B cell (primary cell): ENCODE data around the gene KCNJ12.

Experiments used
- EZH2 ChIP-seq: IDR thresholded peaks from 2 replicates; pipeline ENCODE4 v1.6.1; 2012; ENCODE audit warnings: borderline replicate concordance, low read depth, mild to moderate bottlenecking, moderate library complexity, low read length; ENCODE audit not compliant: insufficient read depth, poor library complexity, severe bottlenecking
- TF ChIP-seq, protein P1 (sequence below): fragments of 200-600 bp; IDR thresholded peaks from one replicate; pipeline ENCODE4 v1.8.0; 2022; ENCODE audit warnings: antibody characterized with exemption, mild to moderate bottlenecking

DNA sequence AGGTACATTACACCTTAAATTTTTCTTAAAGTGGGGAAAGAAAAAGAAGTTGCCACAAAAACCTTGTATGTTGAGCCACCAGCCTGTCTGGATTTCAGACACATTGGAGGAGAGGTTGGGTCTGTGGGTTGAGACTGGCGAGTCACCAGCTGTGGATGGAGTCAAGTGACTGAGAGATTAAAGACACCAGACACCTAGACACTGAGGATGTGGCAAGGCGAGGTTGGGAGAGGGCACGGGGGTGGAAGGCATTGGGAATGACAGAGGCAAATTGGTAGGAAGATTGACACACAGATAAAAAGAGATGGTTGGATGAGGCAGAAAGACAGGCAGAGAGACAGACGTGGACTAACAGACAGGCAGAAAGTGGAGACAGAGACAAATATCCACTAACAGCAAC lies 49.6 kb downstream of the KCNJ12 start:
- TF ChIP-seq, protein P1, sequence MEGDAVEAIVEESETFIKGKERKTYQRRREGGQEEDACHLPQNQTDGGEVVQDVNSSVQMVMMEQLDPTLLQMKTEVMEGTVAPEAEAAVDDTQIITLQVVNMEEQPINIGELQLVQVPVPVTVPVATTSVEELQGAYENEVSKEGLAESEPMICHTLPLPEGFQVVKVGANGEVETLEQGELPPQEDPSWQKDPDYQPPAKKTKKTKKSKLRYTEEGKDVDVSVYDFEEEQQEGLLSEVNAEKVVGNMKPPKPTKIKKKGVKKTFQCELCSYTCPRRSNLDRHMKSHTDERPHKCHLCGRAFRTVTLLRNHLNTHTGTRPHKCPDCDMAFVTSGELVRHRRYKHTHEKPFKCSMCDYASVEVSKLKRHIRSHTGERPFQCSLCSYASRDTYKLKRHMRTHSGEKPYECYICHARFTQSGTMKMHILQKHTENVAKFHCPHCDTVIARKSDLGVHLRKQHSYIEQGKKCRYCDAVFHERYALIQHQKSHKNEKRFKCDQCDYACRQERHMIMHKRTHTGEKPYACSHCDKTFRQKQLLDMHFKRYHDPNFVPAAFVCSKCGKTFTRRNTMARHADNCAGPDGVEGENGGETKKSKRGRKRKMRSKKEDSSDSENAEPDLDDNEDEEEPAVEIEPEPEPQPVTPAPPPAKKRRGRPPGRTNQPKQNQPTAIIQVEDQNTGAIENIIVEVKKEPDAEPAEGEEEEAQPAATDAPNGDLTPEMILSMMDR: no peak
- TF ChIP-seq EZH2: no peak
